Nasal cavity respiratory epithelium epithelial cell of viscerocranial mucosa (primary cell): ENCODE results near the gene TTC12. TPM values are rescaled to one million over a fixed set of nuclear protein-coding genes. Genes with fewer than 3 reads are reported as not detected.

Experiments
- total RNA-seq: library from RNA; depleted of rRNA; stranded (reverse); fragments of >200 nt; gene quantifications from 2 replicates; pipeline ENCODE4 v1.2.3, GENCODE V29; 2014

TTC12 gene
- 16.7 and 19.1 TPM in 2 replicates for total RNA-seq

GRCh38 chr11:113314389-113315301 lies at the start of gene TTC12:
TSS of gene TTC12 (plus strand) at chr11:113314583. CDS start at chr11:113316258, 1,675 bp downstream.

GRCh38 chr11:113387605-113388211 lies 73.3 kb downstream of the TTC12 start, which contains the start of gene ANKK1:
TSS of gene ANKK1 (plus strand) at chr11:113387779. CDS start at chr11:113387885, 106 bp downstream.

Other genes with a start within 250 kb of the TTC12 start
- gene ANKK1, start 73.2 kb downstream of the TTC12 start, total RNA-seq, result 0.68 and 2.3 TPM in 2 replicates
- gene DRD2, start 160.8 kb downstream of the TTC12 start, total RNA-seq, result 0.14 TPM in 1 of 2 replicates, not detected in the other